ENCODE data around the gene TMEM95.
"Not testable (repeated sequence)": the region's sequence is repeated elsewhere in the genome, so short reads cannot be mapped to it uniquely, and the experiment has no call there.

The TMEM95 gene

GRCh38 chr17:7347630-7348477 lies 7.1 kb upstream of the TMEM95 start:
- no peak for DNase-seq

GRCh38 chr17:7348478-7349242 lies 6.3 kb upstream of the TMEM95 start:
- DNase-seq, result no peak

- DNase-seq, result no peak
Observed at GRCh38 chr17:7351665-7352502, 3.1 kb upstream of the TMEM95 start, which contains the start of gene KCTD11. TSS of gene KCTD11 (plus strand) at chr17:7352162.

- no peak for DNase-seq
Observed at GRCh38 chr17:7352503-7352889, 2.5 kb upstream of the TMEM95 start.

GRCh38 chr17:7352910-7353635 lies 1.9 kb upstream of the TMEM95 start:
- DNase-seq, result no peak

GRCh38 chr17:7354262-7354843 lies 603 bp upstream of the TMEM95 start:
- peak; percentile 11 for DNase-seq

GRCh38 chr17:7355573-7355972 lies 617 bp downstream of the TMEM95 start:
- DNase-seq, result no peak

GRCh38 chr17:7356072-7356549 lies 1.2 kb downstream of the TMEM95 start:
- peak; percentile 73 for DNase-seq

- DNase-seq, result no peak
Observed at GRCh38 chr17:7356756-7357155, 1.8 kb downstream of the TMEM95 start.

GRCh38 chr17:7357381-7357780 lies 2.4 kb downstream of the TMEM95 start:
- DNase-seq, result no peak

- DNase-seq, result no peak
Observed at GRCh38 chr17:7361906-7362305, 7.0 kb downstream of the TMEM95 start.

- DNase-seq, result no peak
Observed at GRCh38 chr17:7363311-7363710, 8.4 kb downstream of the TMEM95 start.

GRCh38 chr17:7365963-7366362 lies 11.0 kb downstream of the TMEM95 start:
- DNase-seq, result not testable (repeated sequence)

- DNase-seq, result no peak
Observed at GRCh38 chr17:7367083-7367482, 12.1 kb downstream of the TMEM95 start.

GRCh38 chr17:7367918-7368598 lies 13.1 kb downstream of the TMEM95 start:
- no peak for DNase-seq

- DNase-seq, result not testable (repeated sequence)
Observed at GRCh38 chr17:7368599-7368994, 13.6 kb downstream of the TMEM95 start.

GRCh38 chr17:7369825-7370224 lies 14.9 kb downstream of the TMEM95 start:
- no peak for DNase-seq

- no peak for DNase-seq
Observed at GRCh38 chr17:7370853-7371252, 15.9 kb downstream of the TMEM95 start.

GRCh38 chr17:7374353-7374752 lies 19.4 kb downstream of the TMEM95 start:
- DNase-seq, result no peak

GRCh38 chr17:7379134-7379533 lies 24.2 kb downstream of the TMEM95 start:
- no peak for DNase-seq

GRCh38 chr17:7380321-7380720 lies 25.4 kb downstream of the TMEM95 start:
- peak; percentile 37 for DNase-seq

Data from NCI-H1694 (cell line).